OCI-LY3 (cell line): ENCODE results near the gene DYNC1H1.

Experiments used
- CTCF ChIP-seq: fragments of 200-600, 300-600 bp; sonication (generic); IDR thresholded peaks from 2 replicates; pipeline ENCODE4 v1.5.1; 2014; ENCODE audit warnings: antibody characterized with exemption, low read length, low read depth
- EZH2phosphoT487 ChIP-seq: fragments of 200-600 bp; shearing (Covaris generic); IDR thresholded peaks from 2 replicates; pipeline ENCODE4 v1.6.1; 2018; ENCODE audit warnings: antibody characterized with exemption, mixed run types, low read depth

GRCh38 chr14:102050026-102050405, 85.6 kb downstream of the DYNC1H1 start:
- TF ChIP-seq EZH2phosphoT487 = no peak
- TF ChIP-seq CTCF = no peak
